CD14-positive monocyte (primary cell): Measurements from ENCODE around the gene ALDOC. TPM values are rescaled to one million over a fixed set of nuclear protein-coding genes. Genes with fewer than 3 reads are reported as not detected.

ENCODE experiments used
- DNase-seq, 3 donors: peaks; one replicate each; pipeline ENCODE4 v3.0.0-alpha.2; 2011 to 2022
- H2AFZ ChIP-seq: 2 replicates; pipeline ENCODE4 v1.6.0; 2012; ENCODE audit warnings: mild to moderate bottlenecking, low read depth, low read length, inconsistent platforms; ENCODE audit not compliant: insufficient read depth, poor library complexity, severe bottlenecking
- H3K27ac ChIP-seq, 2 donors: 1 replicate in 1 of 2; 2 replicates in 1 of 2; pipeline ENCODE4 v1.5.1; 2012 to 2013; ENCODE audit warnings: low read length in 2 of 2, control low read depth in 1 of 2, inconsistent platforms in 1 of 2, low read depth in 1 of 2, mild to moderate bottlenecking in 1 of 2
- H3K27me3 ChIP-seq, 2 donors: one replicate each; pipeline versions ENCODE4 v1.6.0 to v1.6.1; 2011 to 2013; ENCODE audit warnings: low read length in 2 of 2; ENCODE audit not compliant: control insufficient read depth in 2 of 2, insufficient read depth in 2 of 2
- H3K36me3 ChIP-seq, 2 donors: replicated peaks in 1 of 2; 1 replicate in 1 of 2; 2 replicates in 1 of 2; pipeline versions ENCODE4 v1.5.1 to v1.6.1; 2012 to 2013; ENCODE audit warnings: low read length in 2 of 2, control low read depth in 1 of 2, inconsistent platforms in 1 of 2, mild to moderate bottlenecking in 1 of 2; ENCODE audit not compliant: insufficient read depth in 2 of 2, control insufficient read depth in 1 of 2
- H3K4me1 ChIP-seq, 2 donors: 1 replicate in 1 of 2; 2 replicates in 1 of 2; pipeline versions ENCODE4 v1.5.1 to v1.6.1; 2012 to 2013; ENCODE audit warnings: low read length in 2 of 2, control low read depth in 1 of 2, inconsistent platforms in 1 of 2, mild to moderate bottlenecking in 1 of 2, moderate library complexity in 1 of 2; ENCODE audit not compliant: insufficient read depth in 2 of 2, control insufficient read depth in 1 of 2
- H3K4me2 ChIP-seq: replicated peaks from 2 replicates; pipeline ENCODE3; 2012; ENCODE audit warnings: low read length, moderate library complexity, mild to moderate bottlenecking; ENCODE audit not compliant: poor library complexity, severe bottlenecking; ENCODE audit errors: extremely low read depth
- H3K4me3 ChIP-seq, 3 experiments: fragments of 200-600 bp in 1 of 3; sonication (generic) in 1 of 3; replicated peaks in 1 of 3; 1 replicate in 2 of 3; 2 replicates in 1 of 3; pipeline ENCODE4 v1.5.1; 2011 to 2013; ENCODE audit warnings: low read length in 3 of 3, mild to moderate bottlenecking in 3 of 3, control low read depth in 2 of 3, low read depth in 2 of 3, inconsistent platforms in 1 of 3, moderate library complexity in 1 of 3
- H3K79me2 ChIP-seq: 2 replicates; pipeline ENCODE4 v1.6.0; 2012; ENCODE audit warnings: mild to moderate bottlenecking, control low read depth, inconsistent platforms, low read length, moderate library complexity; ENCODE audit not compliant: insufficient read depth
- H3K9ac ChIP-seq: 2 replicates; pipeline ENCODE4 v1.6.0; 2017; ENCODE audit warnings: low read length, mild to moderate bottlenecking; ENCODE audit not compliant: insufficient read depth, poor library complexity, severe bottlenecking
- H3K9me3 ChIP-seq, 2 donors: replicated peaks in 1 of 2; 1 replicate in 1 of 2; 2 replicates in 1 of 2; pipeline versions ENCODE4 v1.5.1 to v1.6.1; 2012 to 2013; ENCODE audit warnings: low read length in 2 of 2, control low read depth in 1 of 2; ENCODE audit not compliant: control insufficient read depth in 1 of 2, insufficient read depth in 1 of 2
- H4K20me1 ChIP-seq: 2 replicates; pipeline ENCODE4 v1.6.0; 2012; ENCODE audit warnings: mild to moderate bottlenecking, low read length, control low read depth, moderate library complexity; ENCODE audit not compliant: insufficient read depth
- H3K27ac Mint-ChIP-seq, 7 donors: one replicate each; pipeline ENCODE4 v1.8.0; 2020; ENCODE audit warnings: mild to moderate bottlenecking in 7 of 7, mixed read lengths in 7 of 7, moderate library complexity in 6 of 7, inconsistent platforms in 2 of 7
- H3K27me3 Mint-ChIP-seq, 3 donors: one replicate each; pipeline ENCODE4 v1.8.0; 2021 to 2022; ENCODE audit warnings: low read depth in 3 of 3, mild to moderate bottlenecking in 3 of 3, mixed read lengths in 3 of 3, moderate library complexity in 3 of 3, inconsistent platforms in 1 of 3
- H3K36me3 Mint-ChIP-seq, 2 donors: one replicate each; pipeline ENCODE4 v1.8.0; 2020; ENCODE audit warnings: mixed read lengths in 2 of 2, inconsistent platforms in 1 of 2, mild to moderate bottlenecking in 1 of 2
- H3K4me1 Mint-ChIP-seq: one replicate; pipeline ENCODE4 v1.8.0; 2020; ENCODE audit warnings: mild to moderate bottlenecking, mixed read lengths
- H3K4me3 Mint-ChIP-seq, 2 donors: one replicate each; pipeline ENCODE4 v1.8.0; 2020; ENCODE audit warnings: mild to moderate bottlenecking in 2 of 2, mixed read lengths in 2 of 2, moderate library complexity in 1 of 2
- H3K9me3 Mint-ChIP-seq, 7 donors: one replicate each; pipeline ENCODE4 v1.8.0; 2020 to 2022; ENCODE audit warnings: mixed read lengths in 7 of 7, mild to moderate bottlenecking in 6 of 7, moderate library complexity in 6 of 7, inconsistent platforms in 2 of 7
- WGBS: methylation state at CpG from one replicate; pipeline ENCODE4 v1.1.5; 2013; ENCODE audit warnings: missing lambda C conversion rate; ENCODE audit not compliant: insufficient coverage; 5-methylcytosine and 5-hydroxymethylcytosine counted together
- intact Hi-C, 2 donors: fragments of 100-400 bp; cut with micrococcal nuclease; formaldehyde crosslinking; loops; one replicate each; pipeline versions ENCODE4 v1.15.0 to v1.15.1; 2023
- polyA plus RNA-seq, 3 donors: library from polyadenylated mRNA; depleted of rRNA in 1 of 3; unstranded in 2 of 3; stranded (reverse) in 1 of 3; fragments of 300-500 nt in 2 of 3; fragments of >200 nt in 1 of 3; fragmentation: Illumina TruSeq in 2 of 3; gene quantifications; 1 replicate in 2 of 3; 2 replicates in 1 of 3; pipeline ENCODE4 v1.2.3, GENCODE V29; 2012 to 2021
- TF ChIP-seq, protein P1 (sequence below): fragments of 200-600 bp; IDR thresholded peaks from one replicate; pipeline ENCODE4 v1.8.0; 2022; ENCODE audit warnings: antibody characterized with exemption, mild to moderate bottlenecking

The ALDOC gene
- polyA plus RNA-seq, 3 donors: 7.1 to 10.6 (median 9.8) TPM

DNA sequence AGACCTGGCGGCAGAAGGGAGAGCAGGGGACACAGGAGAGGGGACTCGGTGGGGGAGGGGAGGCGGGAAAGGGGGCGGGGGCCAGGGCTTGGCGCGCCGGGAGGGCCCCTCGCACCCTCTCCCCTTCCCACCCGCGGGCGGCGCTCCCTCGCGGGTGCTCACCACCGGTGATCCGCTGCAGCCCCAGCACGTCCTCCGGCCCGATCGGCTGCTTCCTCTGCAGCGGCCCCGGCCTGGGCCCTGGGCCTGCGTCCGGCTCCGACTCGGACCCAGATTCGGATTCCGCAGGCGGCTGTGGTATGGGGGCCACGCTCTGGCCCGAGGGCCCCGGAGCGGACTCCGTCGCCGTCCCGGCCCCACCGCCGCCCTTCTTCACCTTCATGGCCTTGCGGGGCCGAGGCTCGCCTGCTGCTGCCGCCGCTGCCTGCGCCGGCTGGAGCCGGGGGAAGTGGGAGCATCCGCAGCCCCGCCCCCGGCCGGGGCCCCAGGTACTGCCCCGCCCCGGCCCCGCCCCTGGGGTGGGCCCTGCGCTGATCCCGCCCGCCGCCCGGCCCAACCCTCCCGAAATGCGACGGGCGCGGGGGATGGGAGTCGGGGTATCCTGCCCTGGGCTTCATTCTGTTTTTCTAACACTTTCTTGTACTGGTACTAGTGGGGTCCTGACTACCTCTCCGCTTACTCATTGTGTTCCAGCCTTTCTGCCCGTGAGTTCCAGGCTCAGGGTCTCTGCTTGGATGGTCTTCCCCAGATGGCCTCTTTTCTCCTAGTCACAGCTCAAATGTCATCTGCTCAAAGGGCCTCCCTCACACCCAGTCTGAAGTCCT, 24.3 kb downstream of the ALDOC start, which contains the start of gene UNC119:
Gene UNC119, minus strand, starts transcription at position 449 of the 824 bp plus-strand sequence. Its CDS starts 67 bp downstream, at position 382.
- Histone ChIP-seq H3K4me3 (peak within 1 kb of the TSS; percentile 50 to 94 (median 83)), H2AFZ (peak within 1 kb of the TSS; percentile 73), H3K27me3 (no peaks in the 10 kb centered on the region), H3K79me2 (peaks cover 29% of the 10 kb centered on the region), H3K4me2 (peak within 1 kb of the TSS; percentile 92), H3K4me1 (peaks cover 50 to 54% of the 10 kb centered on the region in 2 donors), H3K36me3 (peaks cover 42 to 44% of the 10 kb centered on the region in 2 donors), H3K27ac (peak within 1 kb of the TSS in 1 of 2 donors; percentile 73), H3K9me3 (no peaks in the 10 kb centered on the region), H3K9ac (peak within 1 kb of the TSS; percentile 76), H4K20me1 (peaks cover 38% of the 10 kb centered on the region)
- peaks cover 47 to 60% of the 10 kb centered on the region in 2 donors for H3K36me3 Mint-ChIP-seq
- TF ChIP-seq, protein P1, sequence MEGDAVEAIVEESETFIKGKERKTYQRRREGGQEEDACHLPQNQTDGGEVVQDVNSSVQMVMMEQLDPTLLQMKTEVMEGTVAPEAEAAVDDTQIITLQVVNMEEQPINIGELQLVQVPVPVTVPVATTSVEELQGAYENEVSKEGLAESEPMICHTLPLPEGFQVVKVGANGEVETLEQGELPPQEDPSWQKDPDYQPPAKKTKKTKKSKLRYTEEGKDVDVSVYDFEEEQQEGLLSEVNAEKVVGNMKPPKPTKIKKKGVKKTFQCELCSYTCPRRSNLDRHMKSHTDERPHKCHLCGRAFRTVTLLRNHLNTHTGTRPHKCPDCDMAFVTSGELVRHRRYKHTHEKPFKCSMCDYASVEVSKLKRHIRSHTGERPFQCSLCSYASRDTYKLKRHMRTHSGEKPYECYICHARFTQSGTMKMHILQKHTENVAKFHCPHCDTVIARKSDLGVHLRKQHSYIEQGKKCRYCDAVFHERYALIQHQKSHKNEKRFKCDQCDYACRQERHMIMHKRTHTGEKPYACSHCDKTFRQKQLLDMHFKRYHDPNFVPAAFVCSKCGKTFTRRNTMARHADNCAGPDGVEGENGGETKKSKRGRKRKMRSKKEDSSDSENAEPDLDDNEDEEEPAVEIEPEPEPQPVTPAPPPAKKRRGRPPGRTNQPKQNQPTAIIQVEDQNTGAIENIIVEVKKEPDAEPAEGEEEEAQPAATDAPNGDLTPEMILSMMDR: no peak
- H3K4me3 Mint-ChIP-seq: peak within 1 kb of the TSS; percentile 92 to 97
- peaks cover 50% of the 10 kb centered on the region for H3K4me1 Mint-ChIP-seq
- 2% methylated on average over 53 of the region's 67 CpGs for WGBS
- DNase-seq: peak; percentile 54 to 70 (median 62)
- peak within 1 kb of the TSS; percentile 7 to 85 (median 72) for H3K27ac Mint-ChIP-seq
- intact Hi-C loops: loop anchor here in 1 of 2 donors (2.0 kb wide), 1 partner anchor 24 kb away; the partner anchor contains the start of gene ALDOC
- H3K9me3 Mint-ChIP-seq: no peaks in the 10 kb centered on the region
- peaks cover 0 to 2% (median 2%) of the 10 kb centered on the region in 3 donors for H3K27me3 Mint-ChIP-seq

DNA sequence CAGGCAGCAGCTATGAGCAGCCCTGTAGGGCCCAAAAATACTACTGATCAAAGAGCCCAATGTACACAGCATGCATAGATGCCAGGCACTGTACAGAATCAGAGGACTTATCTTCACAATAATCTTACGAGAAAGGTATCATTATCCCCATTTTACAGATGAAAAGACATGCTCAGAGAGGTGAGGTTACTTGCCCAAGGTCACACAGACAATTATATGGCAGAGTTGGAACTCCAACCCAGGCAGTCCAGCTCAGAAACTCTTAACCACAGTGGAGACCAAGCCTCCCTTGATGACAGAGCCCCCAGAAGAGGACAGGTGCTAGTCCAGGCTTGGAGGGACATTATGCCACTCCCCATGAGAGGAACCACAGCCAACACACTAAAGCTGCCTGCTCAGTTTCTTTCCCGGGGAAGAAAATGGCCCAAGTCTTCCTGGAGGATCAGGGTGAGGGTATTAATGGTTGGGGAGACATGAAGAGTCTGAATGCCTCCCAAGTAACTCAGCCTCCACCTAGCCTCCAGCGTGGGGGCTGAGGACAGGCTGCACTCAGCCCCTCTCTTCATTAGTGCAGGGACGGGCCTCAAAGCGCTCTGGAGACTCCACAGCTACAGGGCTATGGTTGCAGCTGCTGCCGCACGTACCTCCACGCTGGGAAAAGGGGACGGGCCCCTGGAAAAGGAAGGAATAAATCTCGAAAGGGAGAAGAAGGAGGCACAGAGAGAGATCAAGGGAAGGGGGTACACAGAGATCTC, 25.1 kb downstream of the ALDOC start:
- Histone ChIP-seq H4K20me1 (peaks cover 38% of the 10 kb centered on the region), H3K27me3 (no peaks in the 10 kb centered on the region), H3K9ac (peak overlapping the region; percentile 76), H3K79me2 (peaks cover 29% of the 10 kb centered on the region), H3K36me3 (peaks cover 39 to 43% of the 10 kb centered on the region in 2 donors), H3K4me2 (peak overlapping the region; percentile 92), H3K27ac (peak overlapping the region in 1 of 2 donors; percentile 73), H3K4me1 (peaks cover 57 to 62% of the 10 kb centered on the region in 2 donors), H3K4me3 (peak overlapping the region; percentile 50 to 94 (median 83)), H3K9me3 (no peaks in the 10 kb centered on the region), H2AFZ (peak overlapping the region; percentile 73)
- 22% methylated on average over 3 of the region's 10 CpGs for WGBS
- Mint-ChIP-seq H3K4me3 (peak overlapping the region; percentile 92 to 97), H3K4me1 (peaks cover 54% of the 10 kb centered on the region), H3K27me3 (peaks cover 0 to 2% (median 0%) of the 10 kb centered on the region in 3 donors), H3K36me3 (peaks cover 40 to 58% of the 10 kb centered on the region in 2 donors), H3K27ac (peak overlapping the region in 5 of 7 donors; percentile 41 to 85 (median 65)), H3K9me3 (no peaks in the 10 kb centered on the region)
- intact Hi-C loops: loop anchor here in 1 of 2 donors (2.0 kb wide), 1 partner anchor 25 kb away; the partner anchor contains the start of gene ALDOC
- TF ChIP-seq, protein P1: no peak
- no peak for DNase-seq
